OCI-LY3 (cell line): ENCODE measurements around the gene SDF2L1.

ENCODE experiments used
- CTCF ChIP-seq: fragments of 200-600, 300-600 bp; sonication (generic); IDR thresholded peaks from 2 replicates; pipeline ENCODE4 v1.5.1; 2014; ENCODE audit warnings: antibody characterized with exemption, low read length, low read depth
- EZH2phosphoT487 ChIP-seq: fragments of 200-600 bp; shearing (Covaris generic); IDR thresholded peaks from 2 replicates; pipeline ENCODE4 v1.6.1; 2018; ENCODE audit warnings: antibody characterized with exemption, mixed run types, low read depth

- no peak for TF ChIP-seq CTCF
- no peak for TF ChIP-seq EZH2phosphoT487
These were observed 47.1 kb upstream of the SDF2L1 start for GRCh38 chr22:21594865-21595452.
